Activated CD8-positive, alpha-beta memory T cell treated with anti-CD3 and anti-CD28 coated beads, Interleukin-2, amount 50 U/mL, for 48 hours (primary cell): Measurements from ENCODE around the gene DMRTB1.
"Not testable (repeated sequence)": the region's sequence is repeated elsewhere in the genome, so short reads cannot be mapped to it uniquely, and the experiment has no call there.

Experiments
- DNase-seq: peaks from one replicate; pipeline ENCODE4 v3.0.0-alpha.2; 2020

The DMRTB1 gene

DNA sequence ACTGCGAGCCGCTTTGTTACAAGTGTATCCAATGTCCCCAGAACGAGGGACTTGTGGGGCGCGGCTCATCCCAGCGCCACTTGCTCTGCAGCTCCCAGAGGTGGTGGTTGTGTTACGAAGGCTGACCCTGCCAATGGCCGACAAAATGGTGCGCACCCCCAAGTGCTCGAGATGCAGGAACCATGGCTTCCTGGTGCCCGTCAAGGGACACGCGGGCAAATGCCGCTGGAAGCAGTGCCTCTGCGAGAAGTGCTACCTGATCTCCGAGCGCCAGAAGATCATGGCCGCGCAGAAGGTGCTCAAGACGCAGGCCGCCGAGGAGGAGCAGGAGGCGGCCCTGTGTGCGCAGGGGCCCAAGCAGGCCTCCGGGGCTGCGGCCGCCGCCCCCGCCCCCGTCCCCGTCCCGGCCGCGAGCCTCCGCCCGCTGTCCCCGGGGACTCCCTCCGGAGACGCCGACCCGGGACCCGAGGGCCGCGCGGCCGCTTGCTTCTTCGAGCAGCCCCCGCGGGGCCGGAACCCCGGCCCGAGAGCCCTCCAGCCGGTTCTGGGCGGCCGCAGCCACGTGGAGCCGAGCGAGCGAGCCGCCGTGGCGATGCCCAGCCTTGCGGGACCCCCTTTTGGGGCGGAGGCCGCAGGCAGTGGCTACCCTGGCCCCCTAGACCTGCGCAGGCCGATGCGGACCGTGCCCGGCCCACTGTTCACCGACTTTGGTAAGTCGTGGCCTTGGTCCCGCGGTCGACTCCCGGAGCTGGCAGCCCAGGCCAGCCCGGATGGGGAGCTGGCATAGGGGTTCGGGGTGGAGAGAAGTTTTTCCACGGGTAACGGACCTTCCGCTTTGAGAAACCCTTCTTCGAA lies at the start of gene DMRTB1:
TSS of gene DMRTB1 (plus strand) at position 79 of the 855 bp plus-strand sequence. CDS start at position 134, 55 bp downstream.
- no peak for DNase-seq

DNA sequence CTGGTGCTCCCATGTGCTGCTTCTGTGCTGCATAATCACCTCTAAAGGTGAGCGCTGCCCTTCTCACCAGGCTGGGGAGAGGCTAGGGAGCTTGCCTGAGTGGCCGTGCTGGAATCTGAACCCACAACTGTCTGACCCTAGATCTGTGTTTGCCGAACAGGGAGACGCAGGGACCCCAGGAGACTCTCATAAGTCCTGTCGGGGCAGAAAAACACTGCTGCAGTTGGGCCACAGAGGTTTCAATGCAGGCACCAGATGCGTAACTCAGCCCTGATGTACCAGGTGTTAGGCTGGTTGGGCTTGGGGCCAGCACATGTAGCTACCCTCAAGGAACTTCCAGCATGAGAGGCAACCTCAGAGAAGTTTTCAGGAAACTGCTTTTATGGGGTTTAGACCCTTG lies 49.5 kb upstream of the DMRTB1 start:
- DNase-seq, result no peak

DNA sequence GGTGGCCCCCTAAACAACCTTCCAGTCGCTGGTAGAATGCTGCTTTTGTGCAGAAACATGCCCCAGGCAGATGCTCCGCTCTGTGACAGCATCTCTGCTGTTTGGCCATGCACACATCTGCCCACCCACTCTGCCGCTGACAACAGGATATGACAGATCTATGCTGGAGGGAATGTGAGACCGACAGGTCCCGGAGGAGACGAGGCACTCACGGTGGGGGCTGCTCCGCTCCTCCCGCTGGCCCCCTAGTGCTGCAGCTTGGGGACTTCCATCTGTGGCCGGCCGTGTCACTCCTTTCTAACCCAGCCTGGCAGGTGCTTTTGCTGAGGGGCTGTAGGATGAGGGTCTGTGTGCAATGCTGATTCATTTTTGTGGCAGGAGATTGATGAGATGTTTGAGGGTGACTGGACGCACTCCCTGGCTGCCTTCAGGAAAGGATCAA lies 49.1 kb upstream of the DMRTB1 start:
- no peak for DNase-seq

- no peak for DNase-seq
Observed at GRCh38 chr1:53410701-53411100, 48.5 kb upstream of the DMRTB1 start.

- DNase-seq, result no peak
Observed at GRCh38 chr1:53411541-53412152, 47.6 kb upstream of the DMRTB1 start.

GRCh38 chr1:53412285-53413174 lies 46.7 kb upstream of the DMRTB1 start:
- no peak for DNase-seq

GRCh38 chr1:53413175-53414001 lies 45.8 kb upstream of the DMRTB1 start:
- peak; percentile 79 for DNase-seq

- DNase-seq, result no peak
Observed at GRCh38 chr1:53414632-53415031, 44.6 kb upstream of the DMRTB1 start.

- DNase-seq, result no peak
Observed at GRCh38 chr1:53415432-53415831, 43.8 kb upstream of the DMRTB1 start.

DNA sequence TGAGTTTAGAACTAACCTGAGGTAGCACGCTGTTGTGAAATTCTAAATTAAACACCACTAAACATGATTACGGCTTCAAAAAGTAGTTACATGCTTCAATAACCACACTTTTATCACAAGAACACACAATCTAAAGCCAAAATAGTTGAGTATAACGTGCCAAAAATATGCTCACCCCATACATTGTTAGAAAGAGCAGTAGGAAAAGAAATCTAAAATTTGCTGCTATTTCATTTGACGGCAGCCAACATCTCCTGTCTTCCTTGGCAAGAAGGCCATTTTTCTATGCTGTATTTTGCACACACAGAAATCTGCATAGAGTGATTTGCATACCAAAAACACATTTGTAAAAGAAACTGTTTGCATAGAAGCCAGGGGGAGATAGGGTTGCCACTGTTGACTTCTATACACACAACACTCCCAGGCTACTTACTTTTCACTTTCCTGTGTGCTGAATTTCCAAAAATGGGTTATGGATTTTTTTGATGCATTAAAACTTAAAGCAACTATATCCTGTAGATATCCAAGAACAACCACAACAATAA lies 42.9 kb upstream of the DMRTB1 start:
- no peak for DNase-seq

DNA sequence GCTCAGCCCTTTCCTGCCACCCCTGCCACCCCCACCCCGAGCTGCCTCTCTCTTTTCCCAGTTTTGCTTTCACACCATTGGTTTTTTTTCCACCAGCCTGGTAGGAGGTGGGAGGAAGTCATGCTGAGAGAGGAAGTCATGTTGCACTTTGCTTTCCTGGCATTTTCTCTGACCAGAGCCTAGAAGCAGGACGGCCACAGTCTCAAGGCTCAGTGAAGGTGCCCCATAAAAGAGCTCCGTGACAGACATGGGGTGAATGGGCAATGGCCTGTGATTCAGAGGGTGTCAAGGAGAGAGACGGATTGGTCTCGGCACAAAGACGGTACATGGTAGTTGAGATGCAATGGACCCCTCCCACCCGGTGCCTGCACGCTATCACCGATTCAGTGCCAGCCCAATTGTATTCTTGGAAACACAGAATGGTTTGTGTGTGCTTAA lies 42.1 kb upstream of the DMRTB1 start:
- DNase-seq, result no peak

DNA sequence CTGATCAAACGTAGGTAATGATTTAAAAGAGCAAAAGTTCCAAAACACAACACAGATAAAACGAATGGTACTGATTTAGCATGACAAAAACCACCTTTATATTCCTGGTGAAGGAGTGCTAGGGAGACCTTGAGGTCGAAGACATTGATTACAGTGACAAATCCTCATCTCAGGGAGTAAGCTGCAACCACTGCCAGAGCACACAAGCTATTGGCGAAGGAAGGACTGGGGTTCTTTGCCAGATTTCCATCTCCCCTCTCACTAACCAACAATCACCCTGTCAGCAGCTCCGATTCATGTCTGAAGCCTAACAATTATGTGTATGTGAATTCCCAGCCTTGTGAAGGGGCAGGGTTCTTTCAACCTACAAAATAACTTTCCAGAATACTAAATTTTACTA lies 40.2 kb upstream of the DMRTB1 start:
- no peak for DNase-seq

DNA sequence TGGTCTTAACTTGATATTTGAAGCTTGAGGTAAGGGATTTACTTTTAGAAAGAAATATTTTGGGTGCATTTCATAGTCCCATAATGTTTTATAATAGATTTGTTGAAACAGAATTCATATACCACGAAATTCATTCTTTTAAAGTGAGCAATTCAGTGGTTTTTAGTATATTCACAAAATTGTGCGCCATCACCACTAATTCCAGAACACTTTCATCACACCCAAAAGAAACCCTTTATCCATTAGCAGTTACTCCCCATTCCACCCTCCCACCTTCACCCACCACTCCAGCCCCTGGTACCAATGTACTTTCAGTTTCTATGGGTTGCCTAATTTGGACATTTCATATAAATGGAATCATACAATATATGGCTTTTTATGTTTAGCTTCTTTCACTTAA lies 38.9 kb upstream of the DMRTB1 start:
- DNase-seq, result no peak

DNA sequence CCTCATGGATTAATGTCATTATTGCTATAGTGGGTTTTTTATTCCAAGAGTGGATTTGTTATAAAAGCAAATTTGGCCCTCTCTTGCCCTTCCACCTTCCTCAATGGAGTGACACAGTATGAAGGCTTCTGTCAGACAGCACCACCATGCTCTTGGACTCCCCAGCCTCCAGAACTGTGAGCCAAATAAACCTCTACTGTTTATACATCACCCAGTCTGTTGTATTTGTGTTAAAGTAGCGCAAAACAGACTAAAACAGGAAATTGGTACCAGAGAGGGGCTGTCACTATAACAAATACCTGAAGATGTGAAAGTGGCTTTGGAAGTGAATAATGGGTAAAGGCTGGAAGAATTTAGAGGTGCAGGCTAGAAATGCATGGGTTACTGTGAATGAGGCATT lies 38.0 kb upstream of the DMRTB1 start:
- no peak for DNase-seq

DNA sequence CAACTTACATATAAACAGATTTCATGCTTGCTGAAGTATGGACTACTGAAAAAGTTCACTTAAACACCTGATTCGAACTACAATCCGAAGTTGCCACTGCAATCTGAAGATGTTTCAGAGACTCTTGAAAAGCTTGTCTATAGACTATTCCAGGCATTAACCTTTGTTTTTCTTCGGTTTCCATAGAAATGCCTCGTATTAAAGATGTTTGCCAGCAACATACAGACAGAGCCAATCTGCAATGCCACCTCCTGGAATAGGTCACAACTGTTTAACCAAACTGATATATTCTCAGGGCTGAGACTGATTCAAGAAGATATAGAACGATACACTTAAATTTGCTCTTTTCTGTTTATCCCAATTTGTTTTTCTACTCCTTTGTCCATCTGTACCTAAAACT lies 28.9 kb upstream of the DMRTB1 start:
- no peak for DNase-seq

GRCh38 chr1:53430779-53431178 lies 28.4 kb upstream of the DMRTB1 start:
- DNase-seq, result no peak

DNA sequence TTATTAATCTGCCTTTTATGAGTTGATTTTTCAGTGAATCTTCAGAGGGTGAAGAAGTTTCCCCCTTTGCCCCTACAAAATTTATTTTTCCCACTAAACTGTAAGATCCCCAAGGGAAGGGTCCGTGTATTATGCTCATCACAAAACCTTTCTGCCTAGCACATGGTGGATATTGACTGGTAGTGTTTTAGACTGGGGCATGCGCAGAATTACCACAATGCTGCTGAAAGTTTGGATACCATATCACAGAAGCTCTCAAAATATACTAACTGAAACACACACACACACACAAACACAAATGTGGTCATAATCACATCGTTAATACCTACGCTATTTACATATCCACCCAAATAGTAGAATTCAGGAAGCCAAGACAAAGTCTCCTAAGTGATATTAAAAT lies 28.0 kb upstream of the DMRTB1 start:
- DNase-seq, result no peak

GRCh38 chr1:53431805-53432565 lies 27.2 kb upstream of the DMRTB1 start:
- no peak for DNase-seq

DNA sequence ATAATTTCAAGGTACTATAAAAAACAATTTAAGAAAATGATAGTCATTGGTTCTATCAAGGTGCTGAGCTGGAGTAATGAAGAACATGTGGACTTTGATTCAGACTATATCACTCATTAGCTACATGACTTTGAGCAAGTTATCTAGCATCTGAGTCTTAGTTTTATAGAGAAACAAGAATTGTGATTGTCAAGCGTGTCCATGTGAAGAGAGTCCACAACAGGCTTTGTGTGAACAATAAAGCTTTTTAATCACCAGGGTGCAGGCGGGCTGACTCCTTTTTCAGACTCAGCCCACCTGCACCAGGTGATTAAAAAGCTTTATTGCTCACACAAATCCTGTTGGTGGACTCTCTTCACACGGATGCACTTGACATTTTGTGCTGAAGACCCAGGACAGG lies 26.6 kb upstream of the DMRTB1 start:
- no peak for DNase-seq

DNA sequence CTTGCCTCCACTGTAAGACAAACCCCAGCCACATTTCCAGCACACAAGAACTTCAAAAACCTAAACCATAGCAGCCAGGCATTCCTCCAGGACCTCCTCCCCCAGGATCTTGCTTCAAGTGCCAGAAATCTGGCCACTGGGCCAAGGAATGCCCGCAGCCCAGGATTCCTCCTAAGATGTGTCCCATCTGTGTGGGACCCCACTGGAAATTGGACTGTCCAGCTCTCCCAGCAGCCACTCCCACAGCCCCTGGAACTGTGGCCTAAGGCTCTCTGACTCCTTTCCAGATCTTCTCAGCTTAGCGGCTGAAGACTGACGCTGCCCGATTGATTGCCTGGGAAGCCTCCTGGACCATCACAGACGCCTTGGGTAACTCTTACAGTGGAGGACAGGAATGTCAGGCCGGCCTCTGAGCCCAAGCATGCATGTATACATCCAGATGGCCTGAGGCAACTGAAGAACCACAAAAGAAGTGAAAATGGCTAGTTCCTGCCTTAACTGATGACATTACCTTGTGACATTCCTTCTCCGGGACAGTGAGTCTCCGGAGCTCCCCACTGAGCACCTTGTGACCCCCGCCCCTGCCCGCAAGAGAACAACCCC lies 24.7 kb upstream of the DMRTB1 start:
- not testable (repeated sequence) for DNase-seq

GRCh38 chr1:53435151-53435550 lies 24.0 kb upstream of the DMRTB1 start:
- no peak for DNase-seq
